Ishikawa (cell line): Measurements from ENCODE around the gene CATSPERZ.

ENCODE experiments used
- CEBPB ChIP-seq: IDR thresholded peaks from 2 replicates; pipeline ENCODE4 v1.6.1; 2012
- CREB1 ChIP-seq: IDR thresholded peaks from 2 replicates; pipeline ENCODE4 v1.6.1; 2012; ENCODE audit warnings: low read depth
- EP300 ChIP-seq: IDR thresholded peaks from 2 replicates; pipeline ENCODE4 v1.6.1; 2012; ENCODE audit warnings: borderline replicate concordance
- FOXM1 ChIP-seq: IDR thresholded peaks from 2 replicates; pipeline ENCODE4 v1.6.1; 2012; ENCODE audit warnings: low read depth, borderline replicate concordance
- RAD21 ChIP-seq: IDR thresholded peaks from 2 replicates; pipeline ENCODE4 v1.6.1; 2012; ENCODE audit warnings: low read depth
- TAF1 ChIP-seq: IDR thresholded peaks from 2 replicates; pipeline ENCODE4 v1.6.1; 2012; ENCODE audit warnings: low read depth, mild to moderate bottlenecking
- YY1 ChIP-seq: IDR thresholded peaks from 2 replicates; pipeline ENCODE4 v1.6.1; 2012; ENCODE audit warnings: low read depth
- ZBTB7A ChIP-seq: IDR thresholded peaks from 2 replicates; pipeline ENCODE4 v1.6.1; 2012; ENCODE audit warnings: low read depth
- TF ChIP-seq, protein P1 (sequence below): IDR thresholded peaks from 2 replicates; pipeline ENCODE4 v1.6.1; 2012; ENCODE audit warnings: low read depth, mild to moderate bottlenecking
- TF ChIP-seq, protein P2 (sequence below): IDR thresholded peaks from 2 replicates; pipeline ENCODE4 v1.6.1; 2012

DNA sequence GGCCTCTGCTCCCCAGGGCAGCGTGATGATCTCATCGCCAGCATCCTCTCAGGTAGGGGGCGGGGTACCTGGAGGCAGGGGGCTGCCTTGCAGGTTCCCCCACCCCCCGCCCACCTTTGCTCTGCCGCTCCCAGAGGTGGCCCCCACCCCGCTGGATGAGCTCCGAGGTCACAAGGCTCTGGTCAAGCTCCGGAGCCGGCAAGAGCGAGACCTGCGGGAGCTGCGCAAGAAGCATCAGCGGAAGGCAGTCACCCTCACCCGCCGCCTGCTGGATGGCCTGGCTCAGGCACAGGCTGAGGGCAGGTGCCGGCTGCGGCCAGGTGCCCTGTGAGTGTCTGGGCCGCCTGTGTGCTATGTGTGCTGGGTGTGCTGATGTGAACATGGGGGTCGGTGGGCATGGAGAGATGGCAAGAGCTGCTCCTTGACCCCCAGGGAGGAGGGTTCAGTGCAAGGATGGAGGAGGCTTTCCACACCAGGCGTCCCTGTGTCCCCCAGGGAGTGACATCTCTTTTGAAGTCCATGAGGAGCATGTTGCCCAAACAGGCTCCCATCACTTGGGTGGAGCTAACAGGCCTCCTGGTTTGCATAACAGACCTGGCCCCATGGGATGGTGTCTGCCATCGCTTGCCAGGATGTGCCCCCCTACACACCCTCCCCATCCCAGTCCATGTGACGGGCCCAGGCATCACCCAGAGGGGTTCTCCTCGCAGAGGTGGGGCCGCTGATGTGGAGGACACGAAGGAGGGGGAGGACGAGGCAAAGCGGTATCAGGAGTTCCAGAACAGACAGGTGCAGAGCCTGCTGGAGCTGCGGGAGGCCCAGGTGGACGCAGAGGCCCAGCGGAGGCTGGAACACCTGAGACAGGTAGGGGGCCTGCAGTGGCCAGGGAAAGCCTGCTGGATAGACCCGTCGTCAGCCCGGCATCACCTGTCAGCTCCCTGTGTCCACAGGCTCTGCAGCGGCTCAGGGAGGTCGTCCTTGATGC lies 34.7 kb upstream of the CATSPERZ start:
- TF ChIP-seq EP300: no peak
- TF ChIP-seq CEBPB: no peak
- TF ChIP-seq ZBTB7A: no peak
- TF ChIP-seq RAD21: no peak
- TF ChIP-seq, protein P1, sequence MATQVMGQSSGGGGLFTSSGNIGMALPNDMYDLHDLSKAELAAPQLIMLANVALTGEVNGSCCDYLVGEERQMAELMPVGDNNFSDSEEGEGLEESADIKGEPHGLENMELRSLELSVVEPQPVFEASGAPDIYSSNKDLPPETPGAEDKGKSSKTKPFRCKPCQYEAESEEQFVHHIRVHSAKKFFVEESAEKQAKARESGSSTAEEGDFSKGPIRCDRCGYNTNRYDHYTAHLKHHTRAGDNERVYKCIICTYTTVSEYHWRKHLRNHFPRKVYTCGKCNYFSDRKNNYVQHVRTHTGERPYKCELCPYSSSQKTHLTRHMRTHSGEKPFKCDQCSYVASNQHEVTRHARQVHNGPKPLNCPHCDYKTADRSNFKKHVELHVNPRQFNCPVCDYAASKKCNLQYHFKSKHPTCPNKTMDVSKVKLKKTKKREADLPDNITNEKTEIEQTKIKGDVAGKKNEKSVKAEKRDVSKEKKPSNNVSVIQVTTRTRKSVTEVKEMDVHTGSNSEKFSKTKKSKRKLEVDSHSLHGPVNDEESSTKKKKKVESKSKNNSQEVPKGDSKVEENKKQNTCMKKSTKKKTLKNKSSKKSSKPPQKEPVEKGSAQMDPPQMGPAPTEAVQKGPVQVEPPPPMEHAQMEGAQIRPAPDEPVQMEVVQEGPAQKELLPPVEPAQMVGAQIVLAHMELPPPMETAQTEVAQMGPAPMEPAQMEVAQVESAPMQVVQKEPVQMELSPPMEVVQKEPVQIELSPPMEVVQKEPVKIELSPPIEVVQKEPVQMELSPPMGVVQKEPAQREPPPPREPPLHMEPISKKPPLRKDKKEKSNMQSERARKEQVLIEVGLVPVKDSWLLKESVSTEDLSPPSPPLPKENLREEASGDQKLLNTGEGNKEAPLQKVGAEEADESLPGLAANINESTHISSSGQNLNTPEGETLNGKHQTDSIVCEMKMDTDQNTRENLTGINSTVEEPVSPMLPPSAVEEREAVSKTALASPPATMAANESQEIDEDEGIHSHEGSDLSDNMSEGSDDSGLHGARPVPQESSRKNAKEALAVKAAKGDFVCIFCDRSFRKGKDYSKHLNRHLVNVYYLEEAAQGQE: no peak
- no peak for TF ChIP-seq YY1
- TF ChIP-seq TAF1: no peak
- no peak for TF ChIP-seq CREB1
- TF ChIP-seq, protein P2, sequence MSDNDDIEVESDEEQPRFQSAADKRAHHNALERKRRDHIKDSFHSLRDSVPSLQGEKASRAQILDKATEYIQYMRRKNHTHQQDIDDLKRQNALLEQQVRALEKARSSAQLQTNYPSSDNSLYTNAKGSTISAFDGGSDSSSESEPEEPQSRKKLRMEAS: no peak
- no peak for TF ChIP-seq FOXM1
